Measurements from ENCODE around the gene NOVA2.
A peak's percentile ranks its signal among the peaks of the same experiment; 100 is the strongest.

The NOVA2 gene

GRCh38 chr19:45927565-45928261 lies 46.0 kb downstream of the NOVA2 start:
- peak overlapping the region; percentile 32; the same call in 1 of the 2 replicates for H3K4me3 ChIP-seq (replicated peaks; ENCODE audit: low read depth, low read length)
- DNase-seq (ENCODE audit: extremely low read depth, insufficient read length) = peak; percentile 82
- no peaks in the 10 kb centered on the region for H3K36me3 ChIP-seq (ENCODE audit: control insufficient read depth, insufficient read depth, low read length)
- TF ChIP-seq CTCF (IDR thresholded peaks at IDR 0.05; ENCODE audit: insufficient read depth, low read length, poor library complexity, severe bottlenecking) = no peak
- H3K27me3 ChIP-seq (replicated peaks; ENCODE audit: control insufficient read depth, insufficient read depth, low read length) = no peaks in the 10 kb centered on the region

- Histone ChIP-seq H3K36me3 (ENCODE audit: control insufficient read depth, insufficient read depth, low read length) (no peaks in the 10 kb centered on the region), H3K27me3 (replicated peaks; ENCODE audit: control insufficient read depth, insufficient read depth, low read length) (no peaks in the 10 kb centered on the region), H3K4me3 (replicated peaks; ENCODE audit: low read depth, low read length) (no peak overlapping the region)
- TF ChIP-seq CTCF (IDR thresholded peaks at IDR 0.05; ENCODE audit: insufficient read depth, low read length, poor library complexity, severe bottlenecking) = no peak
- DNase-seq (ENCODE audit: extremely low read depth, insufficient read length) = no peak
Observed at GRCh38 chr19:45924891-45925447, 48.7 kb downstream of the NOVA2 start.

- DNase-seq (ENCODE audit: extremely low read depth, insufficient read length) = no peak
- no peaks in the 10 kb centered on the region for H3K36me3 ChIP-seq (ENCODE audit: control insufficient read depth, insufficient read depth, low read length)
- H3K4me3 ChIP-seq (replicated peaks; ENCODE audit: low read depth, low read length) = no peak overlapping the region
- TF ChIP-seq CTCF (IDR thresholded peaks at IDR 0.05; ENCODE audit: insufficient read depth, low read length, poor library complexity, severe bottlenecking) = peak; percentile 40
- peaks cover 2% of the 10 kb centered on the region; the same call in 1 of the 2 replicates for H3K27me3 ChIP-seq (replicated peaks; ENCODE audit: control insufficient read depth, insufficient read depth, low read length)
Observed at GRCh38 chr19:45922281-45922680, 51.4 kb downstream of the NOVA2 start.

GRCh38 chr19:45920458-45920857 lies 53.2 kb downstream of the NOVA2 start:
- H3K4me3 ChIP-seq (replicated peaks; ENCODE audit: low read depth, low read length) = no peak overlapping the region
- H3K27me3 ChIP-seq (replicated peaks; ENCODE audit: control insufficient read depth, insufficient read depth, low read length) = peaks cover 2% of the 10 kb centered on the region; the same call in 1 of the 2 replicates
- no peak for TF ChIP-seq CTCF (IDR thresholded peaks at IDR 0.05; ENCODE audit: insufficient read depth, low read length, poor library complexity, severe bottlenecking)
- no peaks in the 10 kb centered on the region for H3K36me3 ChIP-seq (ENCODE audit: control insufficient read depth, insufficient read depth, low read length)
- DNase-seq (ENCODE audit: extremely low read depth, insufficient read length) = no peak

- Histone ChIP-seq H3K27me3 (replicated peaks; ENCODE audit: control insufficient read depth, insufficient read depth, low read length) (peaks cover 2% of the 10 kb centered on the region; the same call in 1 of the 2 replicates), H3K4me3 (replicated peaks; ENCODE audit: low read depth, low read length) (no peak overlapping the region), H3K36me3 (ENCODE audit: control insufficient read depth, insufficient read depth, low read length) (no peaks in the 10 kb centered on the region)
- TF ChIP-seq CTCF (IDR thresholded peaks at IDR 0.05; ENCODE audit: insufficient read depth, low read length, poor library complexity, severe bottlenecking) = no peak
- DNase-seq (ENCODE audit: extremely low read depth, insufficient read length) = no peak
Observed at GRCh38 chr19:45919678-45920077, 54.0 kb downstream of the NOVA2 start.
